ENCODE measurements around the gene ADRA2C.

GRCh38 chr4:3720466-3720865 is 45.7 kb upstream of the ADRA2C start:
- TF ChIP-seq CTCF (IDR thresholded peaks at IDR 0.05; ENCODE audit: borderline replicate concordance, extremely low read depth, low read length, poor library complexity, severe bottlenecking): no peak
- no peak for TF ChIP-seq EZH2 (IDR thresholded peaks at IDR 0.05; ENCODE audit: borderline replicate concordance, low read depth, low read length, severe bottlenecking)
